PFSK-1 (cell line): ENCODE measurements around the gene UCK1.

Experiments used
- FOXP2 ChIP-seq: optimal IDR thresholded peaks from 2 replicates; pipeline ENCODE3; 2011; ENCODE audit warnings: borderline replicate concordance, control low read depth, inconsistent platforms; ENCODE audit not compliant: insufficient read depth; ENCODE audit errors: extremely low read length, extremely low read depth
- POLR2AphosphoS5 ChIP-seq: IDR thresholded peaks from 2 replicates; pipeline ENCODE4 v1.6.1; 2012; ENCODE audit warnings: low read depth, mild to moderate bottlenecking, control low read depth, low read length, moderate library complexity
- REST ChIP-seq, 2 experiments: IDR thresholded peaks; 2 replicates each; pipeline versions ENCODE4 v1.6.1 to v1.8.0; 2011 to 2012; ENCODE audit warnings: low read depth in 2 of 2, low read length in 2 of 2, control low read depth in 1 of 2, inconsistent platforms in 1 of 2, mild to moderate bottlenecking in 1 of 2, moderate library complexity in 1 of 2; ENCODE audit not compliant: insufficient read depth in 1 of 2
- SIN3A ChIP-seq: IDR thresholded peaks from 2 replicates; pipeline ENCODE4 v1.6.1; 2012; ENCODE audit warnings: mild to moderate bottlenecking, low read length, moderate library complexity, borderline replicate concordance; ENCODE audit not compliant: insufficient read depth
- TAF1 ChIP-seq: IDR thresholded peaks from 2 replicates; pipeline ENCODE4 v1.6.1; 2012; ENCODE audit warnings: low read length, control low read depth, borderline replicate concordance; ENCODE audit not compliant: insufficient read depth

UCK1 gene

GRCh38 chr9:131502781-131503625 lies 28.1 kb downstream of the UCK1 start, which contains the start of gene POMT1:
TSS of gene POMT1 (plus strand) at chr9:131502918. CDS start at chr9:131504219, 1,301 bp downstream.
- TF ChIP-seq FOXP2 (no peak), TAF1 (peak; percentile 41; the same call in 1 of the 2 replicates), POLR2AphosphoS5 (peak; percentile 78)

- TF ChIP-seq POLR2AphosphoS5: no peak; the same call in 1 of the 2 replicates
- TF ChIP-seq FOXP2: no peak
- no peak for TF ChIP-seq SIN3A
- no peak for TF ChIP-seq REST (IDR thresholded peaks at IDR 0.05; ENCODE audit: insufficient read depth in 1 of 2, low read depth in 2 of 2, low read length in 2 of 2)
- no peak for TF ChIP-seq TAF1
Measured at GRCh38 chr9:131500939-131501541, 30.0 kb downstream of the UCK1 start.

- TF ChIP-seq REST (IDR thresholded peaks at IDR 0.05; ENCODE audit: insufficient read depth in 1 of 2, low read depth in 2 of 2, low read length in 2 of 2) (no peak), TAF1 (no peak), POLR2AphosphoS5 (no peak), SIN3A (no peak), FOXP2 (no peak)
Measured at GRCh38 chr9:131500377-131500776, 30.7 kb downstream of the UCK1 start.

GRCh38 chr9:131499254-131499767 lies 31.8 kb downstream of the UCK1 start:
- TF ChIP-seq SIN3A (no peak), REST (IDR thresholded peaks at IDR 0.05; ENCODE audit: insufficient read depth in 1 of 2, low read depth in 2 of 2, low read length in 2 of 2) (no peak), TAF1 (no peak), POLR2AphosphoS5 (no peak)

GRCh38 chr9:131496844-131497405 lies 34.1 kb downstream of the UCK1 start:
- no peak for TF ChIP-seq REST (IDR thresholded peaks at IDR 0.05; ENCODE audit: insufficient read depth in 1 of 2, low read depth in 2 of 2, low read length in 2 of 2)
- TF ChIP-seq SIN3A: no peak
- no peak for TF ChIP-seq POLR2AphosphoS5
- TF ChIP-seq FOXP2: no peak
- TF ChIP-seq TAF1: no peak
